HEK293 (cell line): ENCODE measurements around the gene TTR.

Source experiments
- CTCF ChIA-PET: fragments of 350-600 bp; formaldehyde crosslinking; extraction: SDS; loops from one replicate; lab custom pipeline; 2021; ENCODE audit warnings: antibody characterized with exemption; lab: Yijun Ruan, JAX
- POLR2A ChIA-PET: fragments of 300-600 bp; formaldehyde crosslinking; extraction: SDS; loops from one replicate; lab custom pipeline; 2020; ENCODE audit warnings: antibody characterized with exemption, inconsistent platforms; lab: Yijun Ruan, JAX
- H3K27ac ChIP-seq: fragments of 200-500 bp; sonication (Bioruptor generic); 2 replicates; pipeline ENCODE4 v1.5.1; 2014; ENCODE audit warnings: low read depth, low read length, control low read depth, inconsistent platforms; ENCODE audit errors: extremely low read depth
- H3K36me3 ChIP-seq, 2 experiments: fragments of 200-500 bp in 1 of 2; sonication (Bioruptor generic) in 1 of 2; 1 replicate in 1 of 2; 2 replicates in 1 of 2; pipeline ENCODE4 v1.5.1; 2014 to 2017; ENCODE audit warnings: inconsistent platforms in 2 of 2, low read length in 2 of 2; ENCODE audit not compliant: control insufficient read depth in 2 of 2, insufficient read depth in 1 of 2
- H3K4me1 ChIP-seq: fragments of 200-500 bp; sonication (Bioruptor generic); 2 replicates; pipeline ENCODE4 v1.5.1; 2014; ENCODE audit warnings: mild to moderate bottlenecking, low read length, inconsistent platforms; ENCODE audit not compliant: control insufficient read depth, insufficient read depth
- H3K4me3 ChIP-seq: 2 replicates; pipeline ENCODE4 v1.5.1; 2011; ENCODE audit warnings: low read depth, mild to moderate bottlenecking, control low read depth, low read length, moderate library complexity
- H3K9me3 ChIP-seq: fragments of 200-500 bp; sonication (Bioruptor generic); 2 replicates; pipeline ENCODE4 v1.5.1; 2014; ENCODE audit warnings: low read depth, low read length, inconsistent platforms; ENCODE audit not compliant: control insufficient read depth, insufficient read depth
- CTCF ChIP-seq: fragments of 450-650 bp; formaldehyde crosslinking; IDR thresholded peaks from 2 replicates; pipeline ENCODE4 v1.5.1; 2016; ENCODE audit warnings: missing biosample characterization, missing genetic modification characterization
- KLF10 ChIP-seq: fragments of 450-650 bp; IDR thresholded peaks from 2 replicates; pipeline ENCODE4 v1.5.1; 2018; ENCODE audit warnings: missing biosample characterization, mild to moderate bottlenecking, missing genetic modification characterization
- PATZ1 ChIP-seq: fragments of 450-650 bp; formaldehyde crosslinking; IDR thresholded peaks from 2 replicates; pipeline ENCODE4 v1.5.1; 2016; ENCODE audit warnings: missing biosample characterization, missing genetic modification characterization
- PRDM1 ChIP-seq: fragments of 450-650 bp; formaldehyde crosslinking; IDR thresholded peaks from 2 replicates; pipeline ENCODE4; 2016; ENCODE audit warnings: missing biosample characterization, missing genetic modification characterization
- SP3 ChIP-seq: fragments of 450-650 bp; formaldehyde crosslinking; IDR thresholded peaks from 2 replicates; pipeline ENCODE4 v1.5.1; 2016; ENCODE audit warnings: missing biosample characterization, missing genetic modification characterization
- TSHZ1 ChIP-seq: fragments of 450-650 bp; formaldehyde crosslinking; IDR thresholded peaks from 2 replicates; pipeline ENCODE4 v1.5.1; 2016; ENCODE audit warnings: missing biosample characterization, missing genetic modification characterization, borderline replicate concordance
- ZEB2 ChIP-seq: fragments of 450-650 bp; formaldehyde crosslinking; IDR thresholded peaks from 2 replicates; pipeline ENCODE4 v1.5.1; 2016; ENCODE audit warnings: missing biosample characterization, missing genetic modification characterization
- ZNF112 ChIP-seq: fragments of 450-650 bp; formaldehyde crosslinking; IDR thresholded peaks from 2 replicates; pipeline ENCODE4 v1.5.0; 2017; ENCODE audit warnings: missing biosample characterization, missing genetic modification characterization
- ZNF18 ChIP-seq: fragments of 450-650 bp; formaldehyde crosslinking; IDR thresholded peaks from 2 replicates; pipeline ENCODE4 v1.5.1; 2016; ENCODE audit warnings: missing biosample characterization, missing genetic modification characterization
- ZNF2 ChIP-seq: fragments of 450-650 bp; formaldehyde crosslinking; IDR thresholded peaks from 2 replicates; pipeline ENCODE4 v1.5.1; 2016; ENCODE audit warnings: missing biosample characterization, missing genetic modification characterization
- ZNF239 ChIP-seq: fragments of 450-650 bp; formaldehyde crosslinking; IDR thresholded peaks from 2 replicates; pipeline ENCODE4 v1.5.1; 2016; ENCODE audit warnings: missing biosample characterization, missing genetic modification characterization
- ZNF510 ChIP-seq: fragments of 450-650 bp; formaldehyde crosslinking; IDR thresholded peaks from 2 replicates; pipeline ENCODE4 v1.5.1; 2018; ENCODE audit warnings: mild to moderate bottlenecking, missing genetic modification characterization, missing biosample characterization; ENCODE audit not compliant: insufficient replicate concordance
- ZNF558 ChIP-seq: fragments of 450-650 bp; formaldehyde crosslinking; IDR thresholded peaks from 2 replicates; pipeline ENCODE4 v1.5.1; 2016; ENCODE audit warnings: missing biosample characterization, missing genetic modification characterization
- ZNF600 ChIP-seq: fragments of 450-650 bp; formaldehyde crosslinking; IDR thresholded peaks from 2 replicates; pipeline ENCODE4 v1.5.1; 2016; ENCODE audit warnings: missing biosample characterization, missing genetic modification characterization
- ZNF701 ChIP-seq: fragments of 450-650 bp; formaldehyde crosslinking; IDR thresholded peaks from 2 replicates; pipeline ENCODE4 v1.5.1; 2016; ENCODE audit warnings: missing biosample characterization, missing genetic modification characterization

Gene TTR

GRCh38 chr18:31632356-31632755 lies 40.7 kb downstream of the TTR start (continued):
- TF ChIP-seq ZNF701 (tag by site-specific recombination), result no peak
- no peak for TF ChIP-seq SP3 (tag by site-specific recombination)
- no peak for TF ChIP-seq ZNF18 (tag by site-specific recombination)
- TF ChIP-seq KLF10 (tag by site-specific recombination), result no peak
- no peak for TF ChIP-seq ZNF239 (tag by site-specific recombination)

- ChIA-PET CTCF (interaction anchor here (1.0 kb wide), 1 partner anchor 9 kb away, joined by 4 read pairs; no protein-coding TSS in a partner anchor), POLR2A (interaction anchor here (0.7 kb wide), 1 partner anchor 59 kb away, joined by 3 read pairs; no protein-coding TSS in a partner anchor)
- Histone ChIP-seq H3K9me3 (no peaks in the 10 kb centered on the region), H3K4me1 (no peaks in the 10 kb centered on the region), H3K4me3 (no peak overlapping the region), H3K27ac (no peak overlapping the region), H3K36me3 (peaks cover 8 to 25% of the 10 kb centered on the region in 2 experiments)
- TF ChIP-seq ZEB2, result no peak
These were observed 42.0 kb downstream of the TTR start for GRCh38 chr18:31633392-31634330.

GRCh38 chr18:31634331-31634713 lies 42.6 kb downstream of the TTR start:
- Histone ChIP-seq H3K4me1 (no peaks in the 10 kb centered on the region), H3K9me3 (no peaks in the 10 kb centered on the region), H3K4me3 (no peak overlapping the region), H3K36me3 (peaks cover 8 to 26% of the 10 kb centered on the region in 2 experiments), H3K27ac (no peak overlapping the region)
- CTCF ChIA-PET, result interaction anchor here (1.0 kb wide), 1 partner anchor 9 kb away, joined by 4 read pairs; no protein-coding TSS in a partner anchor
- POLR2A ChIA-PET, result interaction anchor here (0.7 kb wide), 1 partner anchor 58 kb away, joined by 3 read pairs; no protein-coding TSS in a partner anchor
- TF ChIP-seq ZNF558 (tag by site-specific recombination) (no peak), ZNF18 (tag by site-specific recombination) (no peak), ZNF600 (tag by site-specific recombination) (no peak), ZNF510 (no peak), ZNF2 (tag by site-specific recombination) (no peak), ZNF112 (tag by site-specific recombination) (no peak), PRDM1 (tag by site-specific recombination) (no peak), CTCF (no peak), PATZ1 (tag by site-specific recombination) (no peak), KLF10 (tag by site-specific recombination) (no peak), TSHZ1 (tag by site-specific recombination) (no peak)
